Activated naive CD8-positive, alpha-beta T cell (primary cell): ENCODE measurements around the gene DHX38.
"Not testable (repeated sequence)": the region's sequence is repeated elsewhere in the genome, so short reads cannot be mapped to it uniquely, and the experiment has no call there.

Experiments used
- H3K27ac Mint-ChIP-seq: one replicate; pipeline ENCODE4 v1.8.0; 2021; ENCODE audit warnings: mixed read lengths
- H3K27me3 Mint-ChIP-seq: one replicate; pipeline ENCODE4 v1.8.0; 2021; ENCODE audit warnings: mixed read lengths
- H3K36me3 Mint-ChIP-seq: one replicate; pipeline ENCODE4 v1.8.0; 2021; ENCODE audit warnings: mixed read lengths
- H3K4me1 Mint-ChIP-seq: one replicate; pipeline ENCODE4 v1.8.0; 2021; ENCODE audit warnings: low read depth, mixed read lengths
- H3K4me3 Mint-ChIP-seq: one replicate; pipeline ENCODE4 v1.8.0; 2021; ENCODE audit warnings: mild to moderate bottlenecking, mixed read lengths
- H3K9me3 Mint-ChIP-seq: one replicate; pipeline ENCODE4 v1.8.0; 2021; ENCODE audit warnings: low read depth, mixed read lengths

The DHX38 gene

DNA sequence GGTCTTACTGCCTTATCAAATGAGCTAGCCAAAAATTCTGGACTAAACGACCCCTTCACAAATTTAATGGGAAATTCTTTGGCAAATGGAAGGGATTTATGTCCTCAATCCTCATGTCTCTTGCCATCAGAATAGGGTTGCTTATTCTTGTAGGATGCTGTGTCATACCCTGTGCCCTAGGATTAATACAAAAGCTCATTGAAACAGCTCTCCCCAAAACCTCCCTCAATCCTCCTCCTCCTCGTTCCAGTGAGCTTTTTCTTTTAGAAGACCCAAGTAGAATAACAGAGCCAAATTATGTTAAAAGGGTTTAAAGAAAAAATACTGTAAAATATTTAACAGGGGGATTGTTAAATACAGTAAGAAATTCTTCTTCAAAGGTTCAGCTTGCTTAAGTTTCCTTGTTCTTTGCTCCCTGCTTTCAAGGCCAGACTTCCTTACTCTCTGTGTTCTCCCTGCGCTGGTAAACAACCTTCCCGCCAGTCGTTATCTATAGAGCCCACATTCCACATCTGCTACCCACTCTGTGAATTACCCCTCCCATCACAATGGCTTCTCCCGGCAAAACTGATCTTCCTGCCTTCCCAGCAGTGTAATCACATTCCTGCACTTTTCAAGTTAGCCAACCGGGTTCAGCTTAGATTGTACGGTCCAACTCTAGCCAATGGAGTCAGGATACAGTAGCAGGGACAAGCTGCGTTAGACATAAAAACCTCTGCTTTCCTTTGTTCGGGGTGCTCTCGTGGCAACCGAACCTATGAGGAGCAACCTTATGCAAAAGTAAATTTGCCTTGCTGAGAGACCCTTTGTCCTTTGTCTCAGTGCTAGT is 20.9 kb upstream of the DHX38 start:
- H3K27me3 Mint-ChIP-seq: no peaks in the 10 kb centered on the region
- no peak overlapping the region for H3K27ac Mint-ChIP-seq
- no peak overlapping the region for H3K4me3 Mint-ChIP-seq
- no peaks in the 10 kb centered on the region for H3K36me3 Mint-ChIP-seq
- H3K9me3 Mint-ChIP-seq: no peaks in the 10 kb centered on the region
- H3K4me1 Mint-ChIP-seq: no peaks in the 10 kb centered on the region

DNA sequence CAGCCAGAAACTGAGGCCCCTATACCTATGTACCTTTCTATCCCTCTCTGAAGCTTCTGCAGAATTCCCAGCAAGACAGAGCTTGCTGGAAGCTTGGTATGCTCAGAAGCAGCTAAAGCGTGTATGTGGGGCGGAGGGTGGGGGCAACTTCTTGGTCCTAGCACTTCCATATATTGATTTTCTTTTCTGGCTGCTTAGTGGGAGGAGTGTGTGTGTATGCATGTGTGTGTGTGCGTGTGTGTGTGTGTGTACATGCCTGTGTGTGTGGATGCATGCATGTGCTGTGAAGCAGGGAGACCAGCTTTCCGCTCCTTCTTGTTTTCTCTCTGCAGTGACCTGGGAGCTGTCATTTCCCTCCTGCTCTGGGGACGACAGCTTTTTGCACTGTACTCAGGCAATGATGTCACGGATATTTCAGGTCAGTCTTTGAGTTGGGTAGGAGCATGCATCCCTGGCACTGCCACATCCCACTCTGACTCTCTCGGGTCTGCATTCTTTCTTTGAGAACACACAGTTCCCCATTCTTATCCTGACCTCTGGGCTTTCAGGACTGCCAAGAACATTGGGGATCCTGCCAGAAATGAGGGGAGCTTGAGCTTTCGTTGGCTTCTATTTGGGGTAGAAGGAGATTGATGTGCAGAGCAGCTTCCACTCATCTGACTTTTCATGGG is 20.0 kb upstream of the DHX38 start:
- no peaks in the 10 kb centered on the region for H3K27me3 Mint-ChIP-seq
- no peaks in the 10 kb centered on the region for H3K36me3 Mint-ChIP-seq
- no peak overlapping the region for H3K27ac Mint-ChIP-seq
- no peaks in the 10 kb centered on the region for H3K4me1 Mint-ChIP-seq
- H3K9me3 Mint-ChIP-seq: no peaks in the 10 kb centered on the region
- no peak overlapping the region for H3K4me3 Mint-ChIP-seq

DNA sequence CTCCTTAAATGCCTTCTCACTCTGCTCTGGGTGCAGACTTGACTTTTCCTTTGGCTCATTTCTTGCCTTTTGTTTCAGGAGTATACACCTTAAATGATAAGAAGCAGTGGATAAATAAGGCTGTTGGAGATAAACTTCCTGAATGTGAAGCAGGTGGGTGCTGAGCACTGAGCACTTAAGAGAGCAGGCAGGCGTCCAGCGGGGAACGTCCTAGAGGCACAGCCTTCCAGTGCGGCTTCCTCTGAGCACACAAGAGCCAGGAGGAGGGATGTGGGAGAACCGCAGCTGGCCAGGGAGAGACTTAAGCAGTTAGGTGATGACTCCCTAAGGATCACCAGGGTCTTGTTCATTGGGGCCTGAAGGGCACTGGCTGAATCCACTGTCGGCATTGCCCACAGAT is 18.6 kb upstream of the DHX38 start:
- not testable (repeated sequence) for H3K4me1 Mint-ChIP-seq, H3K27ac Mint-ChIP-seq, H3K36me3 Mint-ChIP-seq, H3K4me3 Mint-ChIP-seq, H3K27me3 Mint-ChIP-seq, H3K9me3 Mint-ChIP-seq

DNA sequence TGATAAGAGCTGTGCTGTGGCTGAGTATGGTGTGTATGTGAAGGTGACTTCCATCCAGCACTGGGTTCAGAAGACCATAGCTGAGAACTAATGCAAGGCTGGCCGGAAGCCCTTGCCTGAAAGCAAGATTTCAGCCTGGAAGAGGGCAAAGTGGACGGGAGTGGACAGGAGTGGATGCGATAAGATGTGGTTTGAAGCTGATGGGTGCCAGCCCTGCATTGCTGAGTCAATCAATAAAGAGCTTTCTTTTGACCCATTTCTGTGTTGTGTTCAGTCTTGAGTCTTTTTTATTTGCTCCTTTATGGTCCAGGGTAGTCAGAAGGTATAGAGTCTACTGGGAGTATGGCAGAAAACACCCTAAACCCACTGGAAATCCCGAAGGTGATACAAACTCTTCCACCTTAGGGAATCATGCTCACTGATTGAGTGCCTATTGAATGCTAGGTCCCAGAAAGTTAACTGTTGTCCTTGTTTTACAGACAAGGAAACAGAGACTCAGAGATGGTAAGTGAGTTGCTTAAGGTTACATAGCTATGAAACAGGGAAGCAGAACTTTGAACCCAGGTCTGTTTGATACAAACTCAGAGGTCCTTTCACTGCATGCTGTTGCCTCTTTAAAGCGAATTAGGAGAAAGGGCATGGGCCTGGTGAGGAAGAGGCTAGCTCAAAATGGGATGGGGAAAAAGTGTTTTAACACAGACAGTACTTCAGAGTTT is 16.5 kb upstream of the DHX38 start:
- H3K9me3 Mint-ChIP-seq, H3K36me3 Mint-ChIP-seq, H3K4me3 Mint-ChIP-seq, H3K27me3 Mint-ChIP-seq, H3K4me1 Mint-ChIP-seq, H3K27ac Mint-ChIP-seq: not testable (repeated sequence)

DNA sequence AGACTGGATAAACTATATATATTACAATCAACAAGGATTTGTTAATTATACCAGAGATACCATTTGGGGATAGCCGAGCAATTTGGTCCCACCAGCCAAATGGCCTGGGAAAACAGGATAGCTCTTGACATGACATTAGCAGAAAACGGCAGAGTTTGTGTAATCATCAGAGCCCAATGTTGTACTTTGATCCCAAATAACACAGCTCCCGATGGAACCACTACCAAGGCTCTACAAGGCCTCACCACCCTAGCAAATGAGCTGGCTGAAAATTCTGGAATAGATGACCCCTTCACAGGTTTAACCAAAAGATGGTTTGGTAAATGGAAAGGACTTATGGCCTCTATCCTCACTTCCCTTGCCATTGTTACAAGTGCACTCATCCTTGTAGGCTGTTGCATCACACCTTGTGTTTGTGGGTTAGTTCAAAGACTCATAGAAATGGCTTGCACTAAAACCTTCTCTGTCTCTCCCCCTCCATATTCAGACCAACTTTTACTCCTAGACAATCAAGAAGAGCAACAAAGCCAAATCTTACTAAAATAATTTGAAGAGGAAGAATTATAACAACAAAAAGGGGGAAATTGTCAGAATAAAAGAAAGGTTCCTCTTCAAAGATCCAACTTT is 9.8 kb upstream of the DHX38 start:
- Mint-ChIP-seq H3K9me3 (peaks cover 3% of the 10 kb centered on the region), H3K27me3 (no peaks in the 10 kb centered on the region), H3K4me3 (no peak overlapping the region), H3K4me1 (no peaks in the 10 kb centered on the region), H3K27ac (no peak overlapping the region), H3K36me3 (peaks cover 21% of the 10 kb centered on the region)

DNA sequence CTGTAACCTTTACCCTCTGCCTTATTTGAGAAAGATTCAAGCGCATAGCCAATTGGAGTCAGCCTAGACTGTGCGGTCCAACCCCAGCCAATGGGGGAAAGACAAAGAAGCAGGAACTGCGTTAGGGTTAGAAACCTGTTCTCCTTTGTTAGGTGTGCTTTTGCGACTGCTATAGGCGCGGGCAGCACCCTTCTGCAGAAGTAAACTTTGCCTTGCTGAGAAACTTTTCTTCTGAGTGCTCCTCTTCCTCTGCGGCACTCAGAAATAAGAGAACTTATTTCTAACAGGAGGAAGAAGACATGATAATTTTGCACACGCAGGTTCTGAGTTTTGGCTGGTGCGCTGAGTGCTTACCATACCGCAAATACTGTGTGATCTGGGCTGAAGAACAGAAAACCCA is 9.2 kb upstream of the DHX38 start:
- Mint-ChIP-seq H3K27ac (no peak overlapping the region), H3K9me3 (peaks cover 3% of the 10 kb centered on the region), H3K4me3 (no peak overlapping the region), H3K4me1 (no peaks in the 10 kb centered on the region), H3K27me3 (no peaks in the 10 kb centered on the region), H3K36me3 (peaks cover 21% of the 10 kb centered on the region)

DNA sequence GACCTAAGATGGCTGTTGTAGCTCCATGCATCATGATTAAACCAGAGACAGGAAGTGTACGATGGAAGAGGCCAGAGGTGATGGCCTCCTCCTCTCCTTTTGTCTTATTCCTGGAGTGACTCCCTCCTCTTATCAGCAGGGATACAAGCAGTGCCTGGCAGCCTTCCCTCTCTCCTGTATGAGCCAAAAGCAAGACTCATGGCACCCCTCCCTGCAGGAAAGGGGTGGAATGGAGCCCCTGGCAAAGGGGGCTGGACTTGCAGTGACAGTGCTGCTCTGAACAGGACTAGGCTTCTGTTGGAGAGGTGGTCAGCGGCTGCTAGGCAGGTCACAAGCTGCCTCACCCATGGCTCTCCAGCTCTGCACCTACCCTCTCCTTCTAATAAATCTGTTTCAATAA is 8.6 kb upstream of the DHX38 start:
- Mint-ChIP-seq H3K27ac (no peak overlapping the region), H3K9me3 (peaks cover 3% of the 10 kb centered on the region), H3K27me3 (no peaks in the 10 kb centered on the region), H3K36me3 (peaks cover 21% of the 10 kb centered on the region), H3K4me3 (no peak overlapping the region), H3K4me1 (no peaks in the 10 kb centered on the region)

DNA sequence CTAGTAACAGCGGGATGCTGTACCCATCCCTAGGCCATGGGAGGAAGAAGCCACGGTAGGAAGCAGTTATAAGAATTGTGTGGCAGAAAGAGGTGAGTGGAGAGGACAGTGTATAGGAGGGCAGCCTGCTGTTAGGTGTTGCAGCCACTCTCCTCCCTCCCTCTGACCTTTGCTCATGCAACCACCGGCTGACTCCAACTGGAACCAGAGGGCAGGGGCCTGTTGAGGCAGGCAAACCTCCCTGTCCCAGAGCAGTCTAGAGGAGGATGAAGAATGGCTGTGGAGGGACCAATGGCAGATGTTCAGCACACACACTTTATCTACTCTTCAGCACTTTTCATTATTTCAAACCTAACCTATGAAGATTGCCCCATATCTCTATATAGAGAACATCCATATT is 2.4 kb upstream of the DHX38 start:
- H3K27ac Mint-ChIP-seq: peak overlapping the region; percentile 41
- H3K9me3 Mint-ChIP-seq: no peaks in the 10 kb centered on the region
- H3K36me3 Mint-ChIP-seq: peaks cover 3% of the 10 kb centered on the region
- H3K4me1 Mint-ChIP-seq: peaks cover 39% of the 10 kb centered on the region
- H3K4me3 Mint-ChIP-seq: peak overlapping the region; percentile 97
- H3K27me3 Mint-ChIP-seq: no peaks in the 10 kb centered on the region

DNA sequence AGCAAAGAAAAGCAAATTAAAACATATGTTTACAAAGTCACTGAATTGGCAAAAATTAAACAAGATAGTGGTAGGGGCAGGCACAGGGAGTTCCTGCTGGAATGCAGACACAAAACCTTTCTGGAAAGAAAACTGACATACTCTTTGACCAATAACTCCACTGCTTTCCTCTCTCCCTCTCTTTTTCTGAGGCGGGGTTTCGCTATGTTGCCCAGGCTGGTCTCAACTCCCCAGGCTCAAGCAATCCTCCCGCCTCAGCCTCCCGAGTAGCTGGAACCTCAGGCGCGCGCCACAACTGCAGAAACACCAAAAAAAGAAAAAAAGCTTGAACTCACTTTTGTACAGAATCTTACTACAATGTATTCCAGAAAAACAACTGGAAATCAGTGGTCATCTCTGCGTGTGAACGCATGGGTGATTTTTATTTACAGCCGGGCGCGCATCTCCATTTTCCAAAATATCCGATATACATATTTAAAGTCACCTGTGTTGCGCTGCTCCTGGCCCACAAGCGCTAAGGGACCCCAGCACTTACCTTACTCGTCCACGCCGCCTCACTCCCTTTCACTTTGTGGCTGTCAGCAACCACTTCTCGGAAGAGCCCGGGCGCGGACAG is 707 bp upstream of the DHX38 start:
- no peaks in the 10 kb centered on the region for H3K27me3 Mint-ChIP-seq
- H3K4me1 Mint-ChIP-seq: peaks cover 41% of the 10 kb centered on the region
- peak overlapping the region; percentile 98 for H3K27ac Mint-ChIP-seq
- no peaks in the 10 kb centered on the region for H3K9me3 Mint-ChIP-seq
- peaks cover 10% of the 10 kb centered on the region for H3K36me3 Mint-ChIP-seq
- peak overlapping the region; percentile 97 for H3K4me3 Mint-ChIP-seq

DNA sequence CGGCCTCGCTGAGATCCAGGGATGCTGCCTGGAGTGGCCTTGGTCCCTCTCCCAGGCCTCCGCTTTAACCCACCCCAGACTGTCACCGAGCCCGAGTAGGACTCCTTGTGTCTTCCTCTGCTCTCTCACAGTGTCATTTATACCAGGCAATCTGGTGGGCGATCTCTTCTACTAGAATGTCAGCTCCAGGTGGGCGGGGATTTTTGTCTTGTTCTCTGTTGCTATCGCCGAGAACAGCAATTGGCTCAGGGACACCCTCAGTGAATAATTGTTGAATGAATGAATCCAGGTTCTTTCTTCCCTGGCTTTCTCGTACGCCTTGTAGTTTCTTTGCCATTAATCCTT is 591 bp downstream of the DHX38 start:
- H3K9me3 Mint-ChIP-seq: no peaks in the 10 kb centered on the region
- peak overlapping the region; percentile 97 for H3K4me3 Mint-ChIP-seq
- peaks cover 41% of the 10 kb centered on the region for H3K4me1 Mint-ChIP-seq
- peaks cover 12% of the 10 kb centered on the region for H3K36me3 Mint-ChIP-seq
- H3K27me3 Mint-ChIP-seq: no peaks in the 10 kb centered on the region
- peak overlapping the region; percentile 98 for H3K27ac Mint-ChIP-seq

DNA sequence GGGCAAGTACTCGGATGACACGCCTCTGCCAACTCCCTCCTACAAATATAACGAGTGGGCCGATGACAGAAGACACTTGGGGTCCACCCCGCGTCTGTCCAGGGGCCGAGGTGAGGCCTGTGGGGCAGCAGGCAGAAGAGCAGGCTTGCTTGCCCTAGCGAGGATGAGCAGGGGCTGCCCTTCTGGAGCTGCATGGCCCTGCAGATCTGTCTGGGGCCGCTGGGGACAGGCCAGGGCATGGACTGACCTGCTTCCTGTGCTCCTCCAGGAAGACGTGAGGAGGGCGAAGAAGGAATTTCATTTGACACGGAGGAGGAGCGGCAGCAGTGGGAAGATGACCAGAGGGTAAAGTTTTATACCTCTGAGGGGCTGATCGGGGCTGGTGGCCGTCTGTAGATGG is 5.3 kb downstream of the DHX38 start:
- Mint-ChIP-seq H3K9me3 (no peaks in the 10 kb centered on the region), H3K4me1 (peaks cover 19% of the 10 kb centered on the region), H3K27ac (no peak overlapping the region), H3K36me3 (peaks cover 17% of the 10 kb centered on the region), H3K27me3 (no peaks in the 10 kb centered on the region), H3K4me3 (no peak overlapping the region)

DNA sequence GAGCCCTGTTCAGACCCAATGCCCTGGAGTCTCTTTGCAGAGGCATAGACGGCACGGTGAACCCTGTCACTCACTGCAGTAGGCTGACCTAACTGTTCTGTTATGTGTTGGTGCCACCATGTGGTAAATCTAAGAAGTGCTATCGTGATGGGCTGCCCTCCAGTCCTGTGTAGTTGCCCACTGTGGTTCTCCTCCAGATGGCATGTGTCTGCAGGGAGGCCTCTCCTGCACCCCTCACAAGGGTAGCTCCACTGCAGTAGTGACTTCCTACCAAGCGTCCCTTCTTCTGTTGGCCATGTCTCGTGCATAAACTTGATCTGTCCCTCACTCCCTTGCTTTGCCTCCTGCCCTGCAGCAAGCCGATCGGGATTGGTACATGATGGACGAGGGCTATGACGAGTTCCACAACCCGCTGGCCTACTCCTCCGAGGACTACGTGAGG is 5.8 kb downstream of the DHX38 start:
- peaks cover 18% of the 10 kb centered on the region for H3K4me1 Mint-ChIP-seq
- no peaks in the 10 kb centered on the region for H3K9me3 Mint-ChIP-seq
- H3K36me3 Mint-ChIP-seq: peaks cover 17% of the 10 kb centered on the region
- H3K27me3 Mint-ChIP-seq: no peaks in the 10 kb centered on the region
- no peak overlapping the region for H3K4me3 Mint-ChIP-seq
- H3K27ac Mint-ChIP-seq: no peak overlapping the region

DNA sequence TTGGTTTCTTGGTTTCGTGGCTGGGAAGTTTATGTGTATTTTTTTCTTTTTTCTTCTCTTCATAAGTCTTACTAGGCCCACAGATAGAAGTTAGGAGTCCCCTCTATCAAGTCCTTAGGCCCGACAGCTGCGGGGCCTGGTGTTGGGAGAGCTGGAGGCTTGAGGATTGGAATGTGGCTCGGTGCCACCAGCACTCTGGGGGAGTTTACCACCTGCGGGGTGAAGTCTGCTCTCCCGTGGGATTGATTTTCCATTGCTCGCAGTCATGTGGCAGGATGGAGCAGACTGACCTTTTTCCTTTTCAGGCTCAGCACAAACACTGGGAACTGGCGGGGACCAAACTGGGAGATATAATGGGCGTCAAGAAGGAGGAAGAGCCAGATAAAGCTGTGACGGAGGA is 7.5 kb downstream of the DHX38 start:
- Mint-ChIP-seq H3K27ac (no peak overlapping the region), H3K4me1 (peaks cover 2% of the 10 kb centered on the region), H3K36me3 (peaks cover 20% of the 10 kb centered on the region), H3K27me3 (no peaks in the 10 kb centered on the region), H3K4me3 (no peak overlapping the region), H3K9me3 (no peaks in the 10 kb centered on the region)

DNA sequence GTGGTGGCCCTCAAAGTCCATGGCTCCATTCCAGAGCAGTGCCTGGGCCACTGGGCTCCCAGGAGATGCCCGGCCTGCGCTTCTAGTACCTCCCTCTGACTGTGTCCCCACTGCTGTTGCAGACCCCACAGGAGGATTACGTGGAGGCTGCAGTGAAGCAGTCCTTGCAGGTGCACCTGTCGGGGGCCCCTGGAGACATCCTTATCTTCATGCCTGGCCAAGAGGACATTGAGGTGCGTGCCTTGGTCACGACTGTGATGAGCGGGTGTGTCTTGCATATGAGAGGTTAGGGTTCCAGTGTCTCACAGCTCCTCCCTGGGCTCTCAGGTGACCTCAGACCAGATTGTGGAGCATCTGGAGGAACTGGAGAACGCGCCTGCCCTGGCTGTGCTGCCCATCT is 11.3 kb downstream of the DHX38 start:
- no peak overlapping the region for H3K27ac Mint-ChIP-seq
- H3K9me3 Mint-ChIP-seq: no peaks in the 10 kb centered on the region
- no peaks in the 10 kb centered on the region for H3K4me1 Mint-ChIP-seq
- H3K27me3 Mint-ChIP-seq: no peaks in the 10 kb centered on the region
- H3K36me3 Mint-ChIP-seq: peaks cover 9% of the 10 kb centered on the region
- H3K4me3 Mint-ChIP-seq: no peak overlapping the region

DNA sequence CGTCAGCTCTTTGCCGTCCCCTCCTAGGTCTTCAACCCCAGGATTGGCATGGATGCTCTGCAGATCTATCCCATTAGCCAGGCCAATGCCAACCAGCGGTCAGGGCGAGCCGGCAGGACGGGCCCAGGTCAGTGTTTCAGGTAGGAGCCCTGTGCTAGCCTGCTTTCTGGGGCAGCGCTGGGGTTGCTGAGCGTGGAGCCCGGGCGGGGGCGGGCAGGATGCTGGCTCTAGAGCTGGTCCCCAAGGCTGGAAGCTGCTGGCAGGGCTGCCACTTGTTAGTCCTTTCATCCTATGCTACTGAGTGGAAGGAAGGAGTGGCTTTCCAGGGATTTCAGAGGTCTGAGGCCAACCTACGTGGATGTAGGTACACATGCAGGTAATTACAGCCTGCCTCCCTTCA is 12.3 kb downstream of the DHX38 start:
- peaks cover 11% of the 10 kb centered on the region for H3K36me3 Mint-ChIP-seq
- no peak overlapping the region for H3K27ac Mint-ChIP-seq
- H3K9me3 Mint-ChIP-seq: no peaks in the 10 kb centered on the region
- H3K4me3 Mint-ChIP-seq: no peak overlapping the region
- H3K27me3 Mint-ChIP-seq: no peaks in the 10 kb centered on the region
- no peaks in the 10 kb centered on the region for H3K4me1 Mint-ChIP-seq
